ENCODE data around the gene IQSEC2. TPM values are rescaled to one million over a fixed set of nuclear protein-coding genes. Genes with fewer than 3 reads are reported as not detected.

The IQSEC2 gene
- total RNA-seq, 1 donor from 2014 or later: 24.0 TPM

DNA sequence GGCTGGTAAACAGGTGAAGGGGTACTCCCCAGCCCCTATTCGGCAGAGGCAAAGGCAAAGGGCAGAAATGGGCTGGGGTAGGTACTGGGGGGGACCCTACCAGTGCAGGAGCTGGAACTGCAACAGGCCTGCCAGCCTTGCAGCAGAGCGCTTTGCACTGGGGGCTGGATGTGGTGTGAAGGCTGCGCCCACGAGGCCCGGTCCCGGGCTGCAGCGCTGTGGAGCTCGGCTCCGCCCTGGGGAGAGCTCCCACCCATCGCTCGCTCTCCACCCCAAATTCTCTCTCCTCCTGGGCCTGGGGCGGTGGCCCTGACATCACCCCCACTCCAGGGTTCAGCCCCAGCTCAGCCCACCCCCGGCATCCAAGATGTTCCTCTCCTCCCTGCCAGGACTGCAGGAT, 24.2 kb downstream of the IQSEC2 start:
- no peak overlapping the region for H3K27ac ChIP-seq

DNA sequence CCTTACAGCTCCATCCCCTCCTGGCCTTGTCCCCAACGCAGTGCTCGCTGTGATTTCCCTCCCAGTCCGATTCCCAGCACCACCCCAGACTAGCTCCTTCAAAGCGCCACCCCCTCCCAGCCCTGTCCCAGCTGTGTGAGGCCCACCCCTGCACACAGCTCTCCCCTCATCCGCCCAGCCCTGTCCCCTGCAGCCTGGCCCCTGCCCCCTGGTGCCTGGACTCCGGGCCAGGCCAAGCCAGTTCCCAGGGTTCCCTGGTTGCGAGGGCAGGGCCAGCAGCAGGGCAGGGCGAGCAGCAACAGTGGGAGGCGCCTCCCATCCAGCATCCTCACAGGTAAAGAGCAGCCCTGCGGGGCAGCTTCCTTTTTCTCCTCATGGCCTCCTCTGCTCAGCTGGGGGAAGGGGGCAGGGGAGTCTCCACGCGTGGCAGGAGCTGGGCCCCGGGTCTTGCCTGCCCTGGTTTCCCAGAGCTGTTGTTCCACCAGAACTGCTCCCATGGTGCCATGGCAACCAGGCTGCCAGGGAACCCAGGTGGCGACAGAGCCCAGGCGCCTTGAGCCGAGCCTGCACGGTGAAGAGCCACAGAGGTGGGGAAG, 24.8 kb downstream of the IQSEC2 start:
- Histone ChIP-seq H3K36me3 (no peaks in the 10 kb centered on the region), H3K4me3 (no peak overlapping the region), H3K27me3 (ENCODE audit: low read depth) (no peaks in the 10 kb centered on the region), H3K4me1 (no peaks in the 10 kb centered on the region), H3K9me3 (no peaks in the 10 kb centered on the region), H3K27ac (no peak overlapping the region)
- no peak for DNase-seq
- no peak for ATAC-seq
- intact Hi-C loops (cut with DNase I): no loop called here
- TF ChIP-seq, protein P1, sequence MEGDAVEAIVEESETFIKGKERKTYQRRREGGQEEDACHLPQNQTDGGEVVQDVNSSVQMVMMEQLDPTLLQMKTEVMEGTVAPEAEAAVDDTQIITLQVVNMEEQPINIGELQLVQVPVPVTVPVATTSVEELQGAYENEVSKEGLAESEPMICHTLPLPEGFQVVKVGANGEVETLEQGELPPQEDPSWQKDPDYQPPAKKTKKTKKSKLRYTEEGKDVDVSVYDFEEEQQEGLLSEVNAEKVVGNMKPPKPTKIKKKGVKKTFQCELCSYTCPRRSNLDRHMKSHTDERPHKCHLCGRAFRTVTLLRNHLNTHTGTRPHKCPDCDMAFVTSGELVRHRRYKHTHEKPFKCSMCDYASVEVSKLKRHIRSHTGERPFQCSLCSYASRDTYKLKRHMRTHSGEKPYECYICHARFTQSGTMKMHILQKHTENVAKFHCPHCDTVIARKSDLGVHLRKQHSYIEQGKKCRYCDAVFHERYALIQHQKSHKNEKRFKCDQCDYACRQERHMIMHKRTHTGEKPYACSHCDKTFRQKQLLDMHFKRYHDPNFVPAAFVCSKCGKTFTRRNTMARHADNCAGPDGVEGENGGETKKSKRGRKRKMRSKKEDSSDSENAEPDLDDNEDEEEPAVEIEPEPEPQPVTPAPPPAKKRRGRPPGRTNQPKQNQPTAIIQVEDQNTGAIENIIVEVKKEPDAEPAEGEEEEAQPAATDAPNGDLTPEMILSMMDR (IDR thresholded peaks at IDR 0.05): no peak

More for the DNA sequence above, 24.2 kb downstream of the IQSEC2 start:
- TF ChIP-seq, protein P1 (IDR thresholded peaks at IDR 0.05): no peak
- H3K27me3 ChIP-seq (ENCODE audit: low read depth): no peaks in the 10 kb centered on the region
- H3K36me3 ChIP-seq: no peaks in the 10 kb centered on the region
- H3K9me3 ChIP-seq: no peaks in the 10 kb centered on the region
- DNase-seq: no peak
- H3K4me3 ChIP-seq: no peak overlapping the region
- ATAC-seq: no peak
- H3K4me1 ChIP-seq: no peaks in the 10 kb centered on the region
- intact Hi-C loops (cut with DNase I): no loop called here

DNA sequence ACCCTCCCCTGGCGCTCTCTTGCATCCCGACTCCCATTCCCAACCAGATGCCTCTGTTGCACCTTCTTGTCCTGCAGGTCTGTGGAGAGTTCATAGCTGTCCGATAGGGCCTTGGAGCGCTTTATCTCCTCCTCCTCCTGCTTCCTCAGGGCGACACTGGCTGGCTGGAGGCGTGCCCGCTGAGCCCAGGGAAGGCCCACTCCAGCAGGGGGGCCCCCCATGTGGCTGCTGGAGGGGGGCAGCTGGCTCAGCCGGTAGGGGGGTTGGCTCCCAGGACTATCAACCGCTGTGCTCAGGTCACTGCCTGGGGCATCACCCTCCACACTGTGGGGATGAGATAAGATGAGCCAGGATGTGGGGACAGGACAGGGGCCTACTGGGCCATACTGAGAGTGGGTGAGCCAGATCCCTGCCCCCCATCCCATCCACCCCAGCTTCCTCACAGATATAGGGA, 25.6 kb downstream of the IQSEC2 start:
- no peak for DNase-seq
- intact Hi-C loops (cut with DNase I): no loop called here
- H3K27ac ChIP-seq: no peak overlapping the region
- no peaks in the 10 kb centered on the region for H3K4me1 ChIP-seq
- no peaks in the 10 kb centered on the region for H3K27me3 ChIP-seq (ENCODE audit: low read depth)
- TF ChIP-seq, protein P1 (IDR thresholded peaks at IDR 0.05): no peak
- no peak overlapping the region for H3K4me3 ChIP-seq
- ATAC-seq: no peak
- no peaks in the 10 kb centered on the region for H3K36me3 ChIP-seq
- H3K9me3 ChIP-seq: no peaks in the 10 kb centered on the region

DNA sequence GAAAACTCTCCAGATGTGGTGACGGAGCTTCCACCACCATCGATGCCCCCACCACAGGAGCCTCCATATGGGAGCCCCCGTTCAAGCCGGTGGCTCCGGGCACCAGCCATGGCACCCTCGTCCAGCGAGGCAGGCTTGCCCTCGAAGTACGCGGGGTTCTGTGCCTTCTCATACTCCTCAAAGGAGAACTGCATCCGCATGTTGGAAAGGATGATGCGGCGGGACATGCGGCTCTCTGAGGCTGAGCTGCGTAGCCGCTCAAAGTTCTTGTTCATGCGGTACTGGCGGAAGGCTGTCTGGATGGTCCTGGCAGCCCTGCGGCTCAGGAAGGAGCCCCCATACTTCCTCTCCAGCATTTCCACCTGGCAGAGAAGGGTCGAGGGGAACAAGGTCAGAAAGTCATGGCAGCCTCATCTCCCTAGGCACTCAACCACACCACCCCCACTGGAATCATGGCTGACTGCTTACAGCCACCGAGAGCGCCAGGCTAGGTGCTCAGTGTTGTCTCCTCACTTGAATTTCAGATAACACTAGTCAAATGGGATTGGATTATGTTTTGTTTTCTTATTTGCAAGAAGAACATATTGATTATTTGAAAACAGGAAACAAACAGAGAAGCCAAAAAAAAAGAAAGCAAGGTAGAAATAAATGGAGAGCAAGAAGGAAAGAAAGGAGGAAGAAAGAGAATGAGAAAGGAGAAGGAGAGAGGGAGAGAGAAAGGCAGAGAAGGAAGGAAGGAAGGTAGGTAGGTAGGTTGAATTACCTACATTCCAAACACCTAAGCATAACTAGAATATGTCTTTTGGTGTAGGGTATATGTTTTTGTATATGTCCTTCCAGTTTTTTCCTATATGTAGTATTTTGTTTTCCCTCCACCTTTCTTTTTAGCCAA, 26.6 kb downstream of the IQSEC2 start:
- Histone ChIP-seq H3K27me3 (ENCODE audit: low read depth) (no peaks in the 10 kb centered on the region), H3K27ac (no peak overlapping the region), H3K36me3 (no peaks in the 10 kb centered on the region), H3K4me3 (no peak overlapping the region), H3K9me3 (no peaks in the 10 kb centered on the region), H3K4me1 (no peaks in the 10 kb centered on the region)
- intact Hi-C loops (cut with DNase I): no loop called here
- no peak for DNase-seq
- TF ChIP-seq, protein P1 (IDR thresholded peaks at IDR 0.05): no peak
- no peak for ATAC-seq

DNA sequence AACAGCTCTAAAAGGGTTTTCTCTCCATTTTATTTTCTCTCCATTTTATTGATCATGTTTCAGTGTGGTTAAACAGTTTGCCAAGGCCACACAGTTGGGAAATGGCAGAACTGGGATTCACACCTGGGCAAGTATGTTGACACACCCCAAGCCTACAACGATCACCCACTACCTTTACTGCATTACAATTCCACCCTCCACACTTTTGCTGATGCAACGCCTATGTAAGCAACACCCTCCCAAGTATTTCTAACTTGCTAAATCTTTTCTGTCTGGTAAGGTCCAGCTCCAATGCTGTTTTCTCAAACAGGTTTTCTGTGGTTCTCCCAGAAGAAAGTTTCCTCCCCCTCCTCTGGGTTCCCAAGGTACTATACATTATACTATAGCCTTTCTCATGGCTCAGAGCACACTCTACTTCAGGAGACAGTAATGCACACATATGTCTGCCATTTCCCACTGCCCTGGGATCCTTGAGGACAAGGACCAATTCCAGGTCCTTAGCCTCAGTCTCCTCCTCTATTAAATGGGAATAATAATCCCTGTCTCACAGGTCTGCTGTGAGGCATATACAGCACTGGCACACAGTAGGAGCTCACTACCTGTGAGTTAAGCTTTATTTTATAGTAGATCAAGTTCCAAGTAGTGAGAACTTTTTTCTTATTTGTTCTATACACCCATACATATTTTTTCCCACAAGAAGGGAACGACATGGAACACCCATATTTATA, 27.9 kb downstream of the IQSEC2 start:
- Histone ChIP-seq H3K27ac (no peak overlapping the region), H3K36me3 (no peaks in the 10 kb centered on the region), H3K9me3 (no peaks in the 10 kb centered on the region), H3K4me1 (no peaks in the 10 kb centered on the region), H3K4me3 (no peak overlapping the region), H3K27me3 (ENCODE audit: low read depth) (no peaks in the 10 kb centered on the region)
- intact Hi-C loops (cut with DNase I): no loop called here
- DNase-seq (no peak), ATAC-seq (no peak)
- TF ChIP-seq, protein P1 (IDR thresholded peaks at IDR 0.05): no peak

Data from lower lobe of right lung (tissue), 2 donors.